K562 (cell line): ENCODE results near the gene AGAP6. TPM values are rescaled to one million over a fixed set of nuclear protein-coding genes. Genes with fewer than 3 reads are reported as not detected.
A peak's percentile ranks its signal among the peaks of the same experiment; 100 is the strongest.
"Not testable (repeated sequence)": the region's sequence is repeated elsewhere in the genome, so short reads cannot be mapped to it uniquely, and the experiment has no call there.

Source experiments
- ATAC-seq: fragments of 200-7000 bp; cut with Tn5 transposase; 3 replicates; pipeline ENCODE4 v1.9.1; 2020; ENCODE audit warnings: moderate library complexity
- BruUV-seq: library from RNA; stranded (reverse); fragments of 400-500 nt; replicated peaks from 2 replicates; lab custom pipeline; 2021; lab: Mats Ljungman, UMichigan
- CTCF ChIA-PET: fragments of 300-600 bp; formaldehyde crosslinking; extraction: SDS; loops from one replicate; lab custom pipeline; 2021; ENCODE audit warnings: low intra/inter-chr PET ratio; lab: Yijun Ruan, JAX
- POLR2A ChIA-PET: fragments of 300-600, 350-650 bp; sonication (Branson Sonifier 250); formaldehyde crosslinking; extraction: SDS; loops from one replicate; lab custom pipeline; 2021; ENCODE audit warnings: antibody characterized with exemption, inconsistent platforms; lab: Yijun Ruan, JAX
- DNase-seq, 4 experiments: peaks; one replicate each; pipeline versions ENCODE4 v3.0.0 to v3.0.0-alpha.2; 2011 to 2018; ENCODE audit warnings: low spot score in 3 of 4, mixed read lengths in 3 of 4; ENCODE audit errors: extremely low read depth in 1 of 4
- FAIRE-seq: peaks from 2 replicates; lab custom pipeline; 2011; peaks lifted over from hg19 to GRCh38; lab: Jason Lieb, UNC
- H2AFZ ChIP-seq: 2 replicates; pipeline ENCODE4 v1.6.0; 2011; ENCODE audit warnings: low read depth, low read length, control low read depth, inconsistent platforms
- H3K27ac ChIP-seq: fragments of 200-600 bp; 3 replicates; pipeline ENCODE4 v1.8.0; 2011; ENCODE audit warnings: low read depth, mild to moderate bottlenecking, control low read depth, inconsistent platforms, low read length, moderate library complexity, mixed read lengths; ENCODE audit errors: extremely low read depth
- H3K27me3 ChIP-seq, 2 experiments: fragments of 300-600 bp in 1 of 2; 2 replicates in 1 of 2; 3 replicates in 1 of 2; pipeline versions ENCODE4 v1.6.0 to v1.8.0; 2011; ENCODE audit warnings: inconsistent platforms in 2 of 2, low read length in 2 of 2, mild to moderate bottlenecking in 1 of 2, mixed read lengths in 1 of 2, moderate library complexity in 1 of 2; ENCODE audit not compliant: control insufficient read depth in 2 of 2, insufficient read depth in 2 of 2
- H3K36me3 ChIP-seq: fragments of 300-600 bp; 3 replicates; pipeline ENCODE4 v1.8.0; 2011; ENCODE audit warnings: mild to moderate bottlenecking, low read length, inconsistent platforms; ENCODE audit not compliant: control insufficient read depth, insufficient read depth
- H3K4me1 ChIP-seq, 2 experiments: fragments of 200-600 bp in 1 of 2; replicated peaks in 1 of 2; 2 replicates in 1 of 2; 3 replicates in 1 of 2; pipeline versions ENCODE4 v1.5.1 to v1.8.0; 2011; ENCODE audit warnings: inconsistent platforms in 2 of 2, low read length in 2 of 2, mild to moderate bottlenecking in 1 of 2, mixed read lengths in 1 of 2, moderate library complexity in 1 of 2; ENCODE audit not compliant: control insufficient read depth in 2 of 2, insufficient read depth in 2 of 2
- H3K4me2 ChIP-seq: 2 replicates; pipeline ENCODE4 v1.6.1; 2011; ENCODE audit warnings: low read length, control low read depth, inconsistent platforms, mixed read lengths; ENCODE audit not compliant: insufficient read depth
- H3K4me3 ChIP-seq: fragments of 200-600 bp; sonication (generic), shearing (Covaris generic); 2 replicates; pipeline ENCODE4 v1.5.1; 2016; ENCODE audit warnings: control low read depth, inconsistent platforms
- H3K79me2 ChIP-seq: fragments of 200-600 bp; 3 replicates; pipeline ENCODE4 v1.8.0; 2011; ENCODE audit warnings: low read length, inconsistent platforms; ENCODE audit not compliant: control insufficient read depth, insufficient read depth
- H3K9ac ChIP-seq, 2 experiments: 2 replicates each; pipeline versions ENCODE4 v1.6.0 to v1.6.1; 2011; ENCODE audit warnings: low read depth in 2 of 2, low read length in 2 of 2, control low read depth in 1 of 2, inconsistent platforms in 1 of 2, mild to moderate bottlenecking in 1 of 2, mixed read lengths in 1 of 2; ENCODE audit not compliant: insufficient read depth in 1 of 2
- H3K9me1 ChIP-seq: one replicate; pipeline ENCODE4 v1.6.0; 2011; ENCODE audit warnings: inconsistent platforms, mild to moderate bottlenecking, low read length, moderate library complexity; ENCODE audit not compliant: control insufficient read depth, insufficient read depth
- H3K9me3 ChIP-seq: replicated peaks from 2 replicates; pipeline ENCODE4 v1.5.1; 2011; ENCODE audit warnings: low read depth, low read length, inconsistent platforms; ENCODE audit not compliant: control insufficient read depth, insufficient read depth
- H4K20me1 ChIP-seq: replicated peaks from 2 replicates; pipeline ENCODE4 v1.6.1; 2011; ENCODE audit warnings: low read length, inconsistent platforms, mixed read lengths; ENCODE audit not compliant: control insufficient read depth, insufficient read depth
- CCAR2 ChIP-seq: fragments of 200-400 bp; formaldehyde crosslinking; IDR thresholded peaks from 2 replicates; pipeline ENCODE4 v1.6.1; 2017; ENCODE audit warnings: mild to moderate bottlenecking, low read depth, low read length
- CHD1 ChIP-seq: fragments of 200-600 bp; sonication (generic); IDR thresholded peaks from one replicate; pipeline ENCODE4 v1.6.1; 2012; ENCODE audit warnings: mild to moderate bottlenecking, moderate library complexity, low read length, inconsistent platforms
- FOXA3 ChIP-seq, 2 experiments: fragments of 450-650 bp in 1 of 2; sonication (generic) in 1 of 2; formaldehyde crosslinking; IDR thresholded peaks in 1 of 2; conservative IDR thresholded peaks in 1 of 2; 2 replicates each; pipeline versions ENCODE4 v1.4.0 to v1.8.0; 2020 to 2022; ENCODE audit warnings: mild to moderate bottlenecking in 2 of 2, missing genetic modification reagents in 1 of 2
- STAT5A ChIP-seq: IDR thresholded peaks from 2 replicates; pipeline ENCODE4 v1.6.1; 2012; ENCODE audit warnings: low read length, inconsistent platforms, borderline replicate concordance
- ZBTB40 ChIP-seq, 2 experiments: fragments of 450-650 bp in 1 of 2; sonication (generic) in 1 of 2; formaldehyde crosslinking in 1 of 2; IDR thresholded peaks; 2 replicates each; pipeline versions ENCODE4 v1.7.1 to v1.9.0; 2016 to 2022; ENCODE audit warnings: inconsistent platforms in 1 of 2, mild to moderate bottlenecking in 1 of 2, missing genetic modification reagents in 1 of 2
- ZNF134 ChIP-seq: fragments of 250-450 bp; sonication (Bioruptor Pico); conservative IDR thresholded peaks from 2 replicates; pipeline ENCODE4 v1.4.0; 2020
- WGBS: fragments of 100-300 bp; shearing (Covaris generic); methylation state at CpG from one replicate; pipeline ENCODE4 v1.1.6; 2016; ENCODE audit warnings: low coverage, mixed read lengths; ENCODE audit not compliant: insufficient coverage; ENCODE audit errors: missing lambda C conversion rate; 5-methylcytosine and 5-hydroxymethylcytosine counted together
- in situ Hi-C: fragments of 300-500 bp; cut with MboI; formaldehyde crosslinking; loops from 4 replicates; pipeline ENCODE4 v1.15.0; 2018; ENCODE audit warnings: inconsistent platforms, mixed read lengths
- intact Hi-C: fragments of 100-400 bp; cut with micrococcal nuclease; formaldehyde crosslinking; loops from 2 replicates; pipeline ENCODE4 v1.14.2; 2022
- polyA plus RNA-seq, 8 experiments: library from polyadenylated mRNA; depleted of rRNA in 4 of 8; stranded (reverse) in 5 of 8; unstranded in 3 of 8; fragments of >200 nt; fragmentation: Nextera tagmentation in 2 of 8; fragmentation: Illumina TruSeq in 1 of 8; extraction: Ambion mirVana in 2 of 8; extraction: Trizol in 1 of 8; gene quantifications; 2 replicates each; pipeline versions ENCODE4 v1.2.1 to v1.2.3, GENCODE V29; 2011 to 2014; ENCODE audit warnings: inconsistent platforms in 1 of 8, missing spikeins in 1 of 8
- total RNA-seq, 7 experiments: library from RNA; depleted of rRNA in 6 of 7; stranded (reverse); fragments of >200 nt in 6 of 7; fragmentation: Illumina TruSeq in 2 of 7; extraction: Trizol in 2 of 7; gene quantifications; 2 replicates each; pipeline versions ENCODE4 v1.2.1 to v1.2.3, GENCODE V29; 2011 to 2021; ENCODE audit warnings: low replicate concordance in 1 of 7

Gene AGAP6
- total and polyA plus RNA-seq, 9 of the 15 experiments (the other 6 are each of a cell fraction or from before 2014, with no cell fraction given) = 1.0 to 46.8 (median 18.3) TPM

- TF ChIP-seq ZBTB40 (IDR thresholded peaks at IDR 0.05) (no peak), ZBTB40 (CRISPR knock-in tag; IDR thresholded peaks at IDR 0.05) (no peak), ZNF134 (CRISPR knock-in tag) (no peak), STAT5A (no peak), FOXA3 (CRISPR knock-in tag; conservative IDR thresholded peaks at IDR 0.05 in 1 of 2, IDR thresholded peaks at IDR 0.05 in 1 of 2) (no peak), CCAR2 (no peak), CHD1 (no peak)
These were observed 33.4 kb downstream of the AGAP6 start (continued) for GRCh38 chr10:50021646-50022045.

GRCh38 chr10:50024716-50025383, 36.6 kb downstream of the AGAP6 start:
- H2AFZ ChIP-seq, H3K4me1 ChIP-seq, H3K36me3 ChIP-seq, H3K9ac ChIP-seq, H4K20me1 ChIP-seq, CTCF ChIA-PET, H3K9me3 ChIP-seq, H3K9me1 ChIP-seq, FAIRE-seq, BruUV-seq, H3K4me2 ChIP-seq, POLR2A ChIA-PET, H3K27ac ChIP-seq, DNase-seq, H3K79me2 ChIP-seq, H3K4me3 ChIP-seq: not testable (repeated sequence)
- 8% methylated on average over 30 of the region's 37 CpGs for WGBS
- in situ Hi-C loops = loop anchor here (5.0 kb wide), 1 partner anchor 127 kb away; no protein-coding TSS in a partner anchor
- ATAC-seq = peak; percentile 35
- intact Hi-C loops = loop anchor here (5.0 kb wide), 1 partner anchor 122 kb away; no protein-coding TSS in a partner anchor
- peaks cover 28 to 37% of the 10 kb centered on the region in 2 experiments; a peak in 4 of 5 replicates for H3K27me3 ChIP-seq
